Activated CD4-positive, alpha-beta T cell treated with anti-CD3 and anti-CD28 coated beads for 4 hours (primary cell): Measurements from ENCODE around the gene GRAMD2B.
"Not testable (repeated sequence)": the region's sequence is repeated elsewhere in the genome, so short reads cannot be mapped to it uniquely, and the experiment has no call there.

Experiments used
- DNase-seq, 2 donors: peaks; one replicate each; pipeline ENCODE4 v3.0.0-alpha.2; 2020

GRAMD2B gene

GRCh38 chr5:126515337-126515736 is 92.1 kb downstream of the GRAMD2B start:
- no peak for DNase-seq

DNA sequence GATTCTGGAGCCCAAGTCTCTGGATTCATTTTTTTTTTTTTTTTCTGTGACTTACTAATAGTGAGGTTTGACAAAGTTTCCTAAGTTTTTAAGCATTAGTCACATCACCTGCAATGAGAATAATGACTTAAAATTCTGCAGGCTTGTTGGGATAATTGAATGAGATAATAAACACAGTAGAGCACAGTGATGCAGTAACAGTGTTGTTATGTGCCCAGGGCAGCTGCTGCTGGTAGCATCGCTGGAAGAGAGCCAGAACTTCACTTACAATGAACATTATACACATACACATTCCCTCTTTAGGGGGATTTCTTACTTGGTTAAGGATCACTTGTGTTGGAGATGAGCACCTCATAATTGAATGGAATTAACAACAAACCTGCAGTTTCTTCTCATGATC is 92.9 kb downstream of the GRAMD2B start:
- no peak for DNase-seq

DNA sequence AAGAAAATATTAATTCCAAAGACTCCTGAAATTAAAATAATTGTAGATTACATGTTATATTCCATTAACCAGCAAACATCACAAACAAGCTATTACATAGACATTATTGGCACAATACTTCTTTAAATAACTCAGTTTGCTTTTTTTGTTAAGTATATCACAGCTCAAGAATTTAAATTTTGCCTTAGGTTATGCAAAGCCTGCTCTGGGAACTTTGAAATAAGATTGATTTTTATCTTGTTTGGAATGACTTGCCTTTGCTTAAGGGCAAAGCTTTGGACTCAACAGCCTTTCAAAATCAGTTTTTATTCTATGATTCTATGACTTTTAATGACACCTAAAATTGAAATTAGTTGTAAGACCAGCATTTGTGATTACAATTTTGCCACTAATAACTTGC is 93.6 kb downstream of the GRAMD2B start:
- no peak for DNase-seq

DNA sequence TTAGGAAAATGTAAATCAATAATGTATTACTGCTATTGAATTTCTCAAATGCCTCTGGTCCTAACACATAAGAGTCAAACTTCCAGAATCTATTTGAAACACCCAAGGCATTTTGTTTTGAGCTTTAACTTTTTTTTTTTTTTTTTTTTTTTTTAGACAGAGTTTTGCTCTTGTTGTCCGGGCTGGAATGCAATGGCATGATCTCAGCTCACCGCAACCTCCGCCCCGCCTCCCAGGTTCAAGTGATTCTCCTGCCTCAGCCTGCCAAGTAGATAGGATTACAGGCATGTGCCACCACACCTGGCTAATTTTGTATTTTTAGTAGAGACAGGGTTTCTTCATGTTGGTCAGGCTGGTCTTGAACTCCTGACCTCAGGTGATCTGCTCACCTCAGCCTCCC is 96.0 kb downstream of the GRAMD2B start:
- not testable (repeated sequence) for DNase-seq

- no peak for DNase-seq
These were observed 96.7 kb downstream of the GRAMD2B start for GRCh38 chr5:126519637-126520592.

- no peak for DNase-seq
These were observed 97.4 kb downstream of the GRAMD2B start for GRCh38 chr5:126520593-126520953.

- DNase-seq, result no peak
These were observed 97.9 kb downstream of the GRAMD2B start for GRCh38 chr5:126521130-126521529.

GRCh38 chr5:126523818-126524510 is 100.8 kb downstream of the GRAMD2B start:
- DNase-seq, result no peak

GRCh38 chr5:126525630-126526245 is 102.5 kb downstream of the GRAMD2B start:
- no peak for DNase-seq

- no peak for DNase-seq
These were observed 103.3 kb downstream of the GRAMD2B start for GRCh38 chr5:126526493-126526892.

DNA sequence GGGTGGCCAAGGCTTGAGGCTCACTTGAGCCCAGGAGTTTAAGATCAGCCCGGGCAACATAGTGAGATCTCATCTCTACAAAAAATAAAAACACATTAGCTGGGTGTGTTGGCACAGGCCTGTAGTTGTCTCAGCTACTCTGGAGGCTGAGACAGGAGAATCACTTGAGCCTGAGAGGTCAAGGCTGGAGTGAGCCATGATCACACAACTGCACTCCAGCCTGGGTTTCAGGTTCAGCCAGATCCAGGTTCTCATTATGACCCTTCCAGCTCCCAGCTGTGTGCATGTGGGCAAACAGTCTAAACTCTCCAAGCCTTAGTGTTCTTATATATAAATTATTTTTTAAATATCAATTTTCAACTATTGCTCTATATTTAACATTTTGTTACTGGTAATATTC is 103.9 kb downstream of the GRAMD2B start:
- DNase-seq, result no peak

DNA sequence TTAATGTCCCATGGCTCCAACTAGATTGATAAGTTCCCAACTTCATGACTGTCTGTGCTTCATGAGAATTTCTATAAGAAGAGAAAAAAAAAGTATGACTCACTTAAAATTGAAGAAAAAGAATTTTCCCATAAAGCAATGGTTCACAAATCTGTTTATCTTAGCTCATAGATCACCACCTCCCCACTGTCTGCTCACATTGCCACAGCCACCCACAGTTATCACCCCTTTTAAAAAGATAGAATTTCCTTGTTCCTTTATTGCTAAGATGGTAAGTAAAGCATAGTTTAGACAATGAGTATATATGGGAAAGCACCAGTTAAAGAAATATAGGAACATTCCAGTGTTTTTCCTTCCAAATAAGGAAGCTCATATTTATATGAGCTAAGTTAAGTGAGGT is 104.7 kb downstream of the GRAMD2B start:
- no peak for DNase-seq

DNA sequence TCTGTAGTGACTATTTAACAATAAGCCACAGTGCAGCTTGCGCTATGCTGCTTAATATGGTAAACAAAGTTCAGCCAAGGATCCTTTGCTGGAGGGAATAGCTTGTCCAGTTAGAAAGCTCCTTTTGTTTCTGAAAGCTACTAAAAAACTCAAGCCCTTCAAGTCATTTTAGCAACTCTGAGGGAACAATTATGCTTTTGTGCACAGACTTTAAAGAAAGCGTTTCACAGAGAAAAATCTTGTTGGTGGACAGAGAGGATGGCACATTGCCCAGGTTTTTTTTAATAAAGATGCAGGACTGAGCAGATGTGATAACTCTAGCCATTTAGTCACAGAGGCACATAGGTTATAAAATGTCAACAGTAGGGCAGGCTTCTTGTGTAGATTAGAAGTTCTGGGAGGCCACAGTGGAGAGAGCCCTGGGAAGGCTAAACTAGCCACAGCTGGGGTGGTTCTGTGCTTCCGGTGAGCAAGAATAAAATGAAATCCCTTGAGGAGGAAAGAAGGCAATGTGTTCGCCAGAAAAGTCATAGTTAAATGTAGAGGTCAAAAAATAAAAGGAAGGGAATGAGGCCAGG is 108.4 kb downstream of the GRAMD2B start:
- no peak for DNase-seq

DNA sequence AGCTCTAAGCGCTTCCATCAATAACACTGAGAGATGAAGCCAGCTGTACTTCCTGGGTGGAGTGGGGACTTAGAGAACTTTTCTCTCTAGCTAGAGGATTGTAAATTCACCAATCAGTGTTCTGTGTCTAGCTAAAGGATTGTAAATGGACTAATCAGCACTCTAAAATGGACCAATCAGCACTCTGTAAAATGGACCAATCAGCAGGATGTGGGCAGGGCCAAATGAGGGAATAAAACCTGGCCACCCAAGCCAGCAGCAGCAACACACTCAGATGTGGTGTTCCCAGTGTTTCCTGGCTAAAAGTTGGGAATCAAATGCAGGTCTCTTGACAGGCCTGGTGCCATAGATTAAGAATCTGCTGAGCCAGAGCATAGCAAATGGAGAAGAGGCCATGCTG is 111.3 kb downstream of the GRAMD2B start:
- no peak for DNase-seq

- no peak for DNase-seq
These were observed 112.8 kb downstream of the GRAMD2B start for GRCh38 chr5:126535856-126536545.

DNA sequence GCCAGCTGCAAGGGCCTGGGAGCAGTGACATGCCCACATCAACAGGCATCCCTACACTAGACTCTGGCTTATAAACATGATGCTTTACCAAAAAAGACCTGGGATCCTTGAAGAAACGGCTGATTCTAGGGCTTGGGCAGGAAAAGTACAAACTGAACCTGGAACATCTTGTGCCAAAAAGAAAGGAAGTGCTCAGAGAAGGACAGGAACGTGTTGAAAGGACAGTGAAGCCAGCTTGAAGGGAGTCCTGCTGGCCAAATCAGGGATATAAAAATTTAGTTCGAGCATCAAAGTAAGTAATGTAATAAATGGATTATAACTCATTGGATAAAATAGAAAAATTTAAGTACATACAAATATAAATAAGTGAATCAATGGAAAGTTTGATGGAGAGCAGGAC is 113.7 kb downstream of the GRAMD2B start:
- no peak for DNase-seq

GRCh38 chr5:126538579-126538978 is 115.4 kb downstream of the GRAMD2B start:
- DNase-seq, result no peak

GRCh38 chr5:126540631-126541030 is 117.4 kb downstream of the GRAMD2B start:
- no peak for DNase-seq

GRCh38 chr5:126542441-126542840 is 119.2 kb downstream of the GRAMD2B start:
- DNase-seq, result no peak

GRCh38 chr5:126543009-126543408 is 119.8 kb downstream of the GRAMD2B start:
- DNase-seq, result no peak

GRCh38 chr5:126543660-126544059 is 120.5 kb downstream of the GRAMD2B start:
- DNase-seq, result no peak
